Stimulated activated CD4-positive, alpha-beta T cell treated with anti-CD3 and anti-CD28 coated beads, TNF-alpha, amount 100 ng/mL, for 24 hours (primary cell): ENCODE measurements around the gene HERC3.
"Not testable (repeated sequence)": the region's sequence is repeated elsewhere in the genome, so short reads cannot be mapped to it uniquely, and the experiment has no call there.

Source experiments
- DNase-seq, 3 experiments: peaks; one replicate each; pipeline ENCODE4 v3.0.0-alpha.2; 2020; ENCODE audit warnings: low read depth in 3 of 3

Gene HERC3

DNA sequence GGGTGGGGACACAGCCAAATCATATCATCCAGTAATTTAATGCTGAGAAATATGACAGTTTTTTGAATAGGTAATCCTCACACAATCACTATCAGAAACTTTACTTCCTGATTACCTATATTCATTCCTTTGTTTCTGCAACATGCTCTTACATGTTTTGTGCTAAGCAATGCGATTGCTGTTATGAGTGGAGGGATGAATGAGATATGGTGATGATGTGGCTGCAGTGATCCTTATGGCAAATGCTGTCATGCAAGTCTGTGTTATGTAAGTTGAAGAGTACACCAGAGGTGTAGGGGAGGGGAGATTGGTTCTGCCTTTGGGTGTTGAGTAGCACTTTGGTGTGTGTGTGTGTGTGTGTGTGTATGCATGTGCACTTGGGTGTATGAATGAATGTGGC is 14.6 kb downstream of the HERC3 start:
- no peak for DNase-seq

DNA sequence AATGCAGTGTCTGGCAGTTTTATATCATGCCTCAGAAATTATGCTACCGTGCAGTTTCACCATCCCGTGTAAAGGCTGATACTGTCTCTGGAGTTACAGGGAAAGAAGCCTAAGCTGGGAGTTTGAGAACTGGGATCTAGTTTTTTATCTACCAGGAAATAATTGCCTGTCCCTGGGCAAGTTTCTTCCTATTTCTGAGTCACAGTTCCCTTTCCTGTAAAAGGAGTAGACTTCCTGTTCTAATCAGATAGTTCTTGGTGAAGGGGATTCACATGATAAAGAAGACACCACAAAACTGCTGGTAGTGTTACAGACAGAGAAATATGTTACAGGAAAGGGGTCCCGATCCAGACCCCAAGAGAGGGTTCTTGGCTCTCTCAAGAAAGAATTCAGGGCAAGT is 17.1 kb downstream of the HERC3 start:
- no peak for DNase-seq

DNA sequence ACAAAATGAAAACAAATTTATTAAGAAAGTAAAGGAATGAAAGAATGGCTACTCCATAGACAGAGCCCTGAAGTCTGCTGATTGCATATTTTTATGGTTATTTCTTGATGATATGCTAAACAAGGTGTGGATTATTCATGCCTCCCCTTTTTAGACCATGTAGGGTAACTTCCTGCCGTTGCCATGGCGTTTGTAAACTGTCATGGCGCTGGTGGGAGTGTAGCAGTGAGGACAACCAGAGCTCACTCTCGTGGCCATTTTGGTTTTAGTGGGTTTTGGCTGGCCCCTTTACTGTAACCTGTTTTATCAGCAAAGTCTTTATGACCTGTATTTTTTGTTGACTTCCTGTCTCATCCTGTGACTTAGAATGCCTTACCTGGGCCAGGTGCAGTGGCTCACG is 17.5 kb downstream of the HERC3 start:
- DNase-seq = not testable (repeated sequence)

DNA sequence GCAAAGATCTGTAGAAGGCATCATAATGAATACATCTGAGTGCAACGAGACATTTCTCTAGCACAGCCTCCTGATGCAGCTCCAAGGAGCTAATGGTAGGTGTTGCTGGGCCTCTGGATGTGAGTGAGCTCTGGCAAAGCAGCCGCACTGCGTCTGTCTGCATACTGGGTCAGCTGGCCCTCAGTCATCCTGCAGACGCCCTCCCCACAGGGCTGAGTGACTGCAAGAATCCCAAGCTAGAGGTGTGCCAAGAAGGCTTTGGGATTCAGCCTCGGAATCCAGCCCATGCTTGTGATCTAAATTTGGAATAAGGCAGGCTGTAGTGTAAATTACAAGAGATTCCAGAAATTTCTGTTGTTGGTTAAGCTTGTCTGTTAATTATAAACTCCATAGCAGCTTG is 18.5 kb downstream of the HERC3 start:
- no peak for DNase-seq

DNA sequence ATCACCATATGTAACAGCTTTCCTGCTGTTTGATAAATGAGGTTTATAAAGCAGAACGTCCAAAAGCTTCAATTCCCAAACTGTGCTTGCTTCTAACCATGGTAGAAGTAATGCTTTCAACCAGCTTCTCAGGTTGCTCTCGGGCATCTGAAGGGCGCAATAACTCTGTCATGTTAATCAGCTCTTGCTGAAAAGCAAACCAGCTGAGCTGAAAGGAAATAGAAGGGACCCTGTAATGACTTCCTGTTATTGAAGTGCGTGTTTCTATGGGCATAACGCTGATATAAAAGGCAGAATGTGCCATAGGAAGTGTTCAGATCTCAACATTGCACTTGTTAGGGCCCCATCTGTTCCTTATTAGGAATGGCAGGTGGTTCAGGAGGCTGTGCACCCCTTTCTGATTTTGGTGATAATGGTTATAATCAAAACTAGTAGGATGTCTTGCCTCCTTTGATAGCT is 21.2 kb downstream of the HERC3 start:
- DNase-seq = no peak

DNA sequence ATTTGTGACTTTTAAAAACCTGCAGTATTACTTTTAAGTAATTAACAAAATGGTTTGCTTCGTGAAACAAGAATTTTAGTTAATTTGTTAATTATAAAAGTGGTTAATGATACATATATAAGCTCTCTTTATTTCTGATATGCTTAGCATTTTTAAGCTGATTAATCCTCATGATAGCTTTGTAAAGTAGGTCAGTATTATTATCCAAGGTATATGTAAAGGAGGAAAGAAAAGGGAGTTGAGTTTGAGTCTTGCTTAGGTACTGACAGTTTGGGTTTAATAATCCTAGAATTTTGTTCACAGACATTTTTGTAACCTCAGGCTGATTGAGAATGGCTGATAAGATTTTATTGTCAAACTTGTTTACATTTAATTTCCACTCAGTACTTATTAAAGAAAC is 21.8 kb downstream of the HERC3 start:
- DNase-seq = no peak

DNA sequence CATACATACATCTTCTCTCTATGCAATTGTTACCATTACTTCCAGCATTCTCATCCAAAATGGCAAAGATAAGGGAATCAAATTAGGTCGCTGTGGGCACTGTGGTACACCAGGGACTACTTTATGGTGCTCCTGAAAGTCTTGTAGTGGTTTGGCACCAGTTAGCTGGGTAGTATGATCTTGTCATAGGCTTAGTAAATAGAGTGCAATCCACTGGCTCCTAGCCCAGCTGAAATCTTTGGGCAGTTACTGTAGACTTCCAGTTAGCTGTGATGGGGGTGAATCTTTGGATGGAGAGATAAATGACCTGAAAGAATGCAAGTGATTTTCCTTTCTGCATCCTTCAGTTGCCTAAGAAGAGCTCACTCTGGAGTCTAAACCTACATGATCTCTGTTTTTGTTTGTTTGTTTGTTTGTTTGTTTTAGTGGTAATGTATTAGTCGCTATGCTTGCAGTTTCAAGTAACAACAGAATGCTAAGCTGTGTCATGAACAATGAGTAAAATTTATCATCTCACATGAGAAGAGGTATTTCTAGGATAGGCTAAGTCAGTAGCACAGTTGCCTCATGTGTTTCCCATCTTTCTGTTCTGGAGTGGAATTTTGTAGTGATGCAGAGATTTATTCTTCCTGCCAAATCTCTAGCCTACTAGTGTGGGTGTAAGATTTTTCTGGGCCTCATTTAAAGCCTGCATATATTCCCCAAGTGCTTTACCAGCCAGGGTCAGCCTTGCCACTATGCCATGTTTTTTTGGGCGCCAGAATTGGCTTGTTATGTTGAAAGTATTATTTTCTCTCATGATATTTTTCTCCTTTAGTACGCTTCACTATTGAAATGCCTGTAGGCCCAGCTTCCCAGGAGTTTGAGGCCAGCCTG is 24.2 kb downstream of the HERC3 start:
- no peak for DNase-seq

DNA sequence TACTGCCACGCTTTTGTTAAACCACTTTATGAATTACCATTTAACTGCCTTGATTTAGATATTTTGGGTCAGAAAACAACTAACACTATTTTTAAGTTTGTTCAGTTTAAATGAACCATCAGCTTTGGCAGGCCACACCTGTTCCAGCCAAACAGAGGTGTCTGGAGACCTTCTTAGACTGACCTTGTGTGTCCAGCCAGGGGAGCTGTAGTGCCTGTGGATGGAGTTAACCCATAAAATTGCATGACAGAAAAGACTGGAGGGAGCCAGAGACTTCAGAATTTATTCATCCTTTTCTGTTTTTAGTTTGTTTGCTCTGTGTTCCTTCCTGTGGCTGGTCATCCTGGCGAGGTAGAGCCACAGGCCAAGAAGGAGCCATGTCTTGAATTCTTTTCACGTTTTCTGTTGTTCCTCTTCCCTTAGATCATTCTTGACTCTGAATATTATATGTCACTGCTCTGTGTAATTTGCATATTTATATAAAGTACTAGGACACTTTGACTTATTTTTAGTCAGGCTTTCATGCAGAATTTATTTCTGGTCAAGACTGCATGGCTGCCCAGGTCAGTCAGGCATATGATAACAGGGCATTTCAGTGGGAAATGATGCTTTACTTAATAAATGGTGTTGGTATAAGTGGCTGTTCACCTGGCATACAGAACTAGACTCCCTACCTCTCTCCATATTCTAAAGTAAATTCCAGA is 26.7 kb downstream of the HERC3 start:
- DNase-seq = no peak

DNA sequence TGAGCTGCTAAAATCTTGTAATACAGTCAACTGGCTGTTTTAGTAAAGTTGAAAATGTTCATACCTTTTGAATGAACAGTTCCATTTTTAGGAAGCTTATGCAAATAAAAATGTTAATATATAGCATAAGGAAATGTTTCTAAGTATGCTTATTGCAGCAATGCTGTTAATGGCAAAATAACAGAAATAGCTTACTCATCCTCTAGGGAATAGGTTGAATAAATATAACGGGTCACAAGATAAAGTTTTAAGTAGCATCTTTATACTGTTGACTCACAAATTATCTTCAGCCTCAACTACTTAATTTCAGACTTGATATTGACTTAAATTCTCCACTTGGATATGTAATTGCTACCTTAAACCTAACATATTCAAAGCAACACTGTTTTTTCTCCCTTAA is 27.7 kb downstream of the HERC3 start:
- no peak for DNase-seq

DNA sequence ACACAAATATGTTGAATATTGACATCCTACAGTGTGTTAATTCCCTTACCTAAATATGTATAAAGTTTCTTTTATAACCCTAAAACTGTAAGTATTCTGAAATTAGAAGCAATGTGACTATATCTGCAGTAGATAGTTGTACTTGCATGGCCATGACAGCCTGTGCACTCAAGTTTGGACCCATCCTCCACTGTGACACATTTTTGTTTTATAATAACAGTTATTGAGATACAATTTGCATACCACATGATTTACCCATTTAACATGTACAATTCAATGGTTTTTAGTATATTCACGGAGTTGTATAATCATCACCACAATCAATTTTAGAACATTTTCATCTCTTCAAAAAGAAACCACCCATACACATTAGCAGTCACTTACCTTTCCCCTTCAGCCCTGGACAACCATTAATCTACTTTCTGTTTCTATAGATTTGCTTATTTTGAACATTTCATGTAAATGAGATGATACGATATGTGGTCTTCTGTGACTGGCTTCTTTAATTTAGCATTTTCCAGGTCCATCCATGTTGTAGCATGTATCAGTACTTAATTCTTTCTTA is 29.6 kb downstream of the HERC3 start:
- DNase-seq = no peak

DNA sequence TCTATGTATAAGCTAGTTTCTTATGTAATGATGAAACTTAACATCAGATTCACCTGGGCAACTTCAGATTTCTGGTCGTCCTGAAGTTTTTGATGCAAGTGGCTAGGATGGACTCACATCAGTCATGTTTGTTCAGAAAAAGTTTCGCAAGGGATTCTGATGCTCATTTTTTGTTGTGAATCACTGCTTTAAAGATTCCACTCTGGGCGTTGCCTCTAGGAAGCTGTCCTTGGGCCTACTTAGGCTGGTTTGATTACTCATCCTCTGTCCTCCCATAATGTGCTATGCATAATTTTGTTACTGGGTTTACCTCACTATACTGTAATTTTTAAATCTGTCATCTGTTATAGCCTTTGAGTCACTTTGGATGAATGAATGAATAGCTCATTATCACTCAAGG is 30.8 kb downstream of the HERC3 start:
- DNase-seq = no peak

DNA sequence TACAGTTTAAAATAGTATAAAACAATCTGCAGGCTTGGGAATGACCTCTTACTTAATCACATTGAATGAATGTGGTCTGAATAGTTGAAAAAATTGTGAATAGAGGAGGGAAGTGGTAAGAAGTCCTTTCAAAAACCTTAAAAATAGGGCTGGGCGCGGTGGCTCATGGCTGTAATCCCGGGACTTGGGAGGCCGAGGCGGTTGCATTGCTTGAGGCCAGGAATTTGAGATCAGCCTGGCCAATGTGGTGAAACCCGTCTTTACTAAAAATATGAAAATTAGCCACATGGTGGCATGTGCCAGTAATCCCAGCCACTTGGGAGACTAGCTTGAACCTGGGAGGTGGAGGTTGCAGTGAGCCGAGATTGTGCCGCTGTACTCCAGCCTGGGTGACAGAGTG is 36.5 kb downstream of the HERC3 start:
- DNase-seq = no peak

DNA sequence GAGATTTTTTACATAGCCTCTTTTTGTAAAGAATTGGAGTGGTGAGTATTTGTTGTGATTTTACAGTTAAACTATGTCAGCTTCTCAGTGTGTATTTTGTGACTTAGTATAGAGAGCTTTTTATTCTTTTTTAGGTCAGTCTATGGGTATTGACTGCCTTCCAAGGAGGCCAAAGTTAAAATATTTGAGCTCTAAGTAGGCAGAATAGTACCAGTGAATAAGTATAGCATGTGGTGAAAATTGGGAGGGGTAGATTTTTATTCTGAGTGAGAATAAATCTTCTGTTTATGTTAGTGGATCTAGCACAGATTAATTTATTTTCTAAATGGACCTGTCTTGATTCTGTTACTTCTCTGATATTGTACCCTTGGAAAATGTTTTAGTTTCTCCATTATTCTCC is 37.5 kb downstream of the HERC3 start:
- DNase-seq = no peak

DNA sequence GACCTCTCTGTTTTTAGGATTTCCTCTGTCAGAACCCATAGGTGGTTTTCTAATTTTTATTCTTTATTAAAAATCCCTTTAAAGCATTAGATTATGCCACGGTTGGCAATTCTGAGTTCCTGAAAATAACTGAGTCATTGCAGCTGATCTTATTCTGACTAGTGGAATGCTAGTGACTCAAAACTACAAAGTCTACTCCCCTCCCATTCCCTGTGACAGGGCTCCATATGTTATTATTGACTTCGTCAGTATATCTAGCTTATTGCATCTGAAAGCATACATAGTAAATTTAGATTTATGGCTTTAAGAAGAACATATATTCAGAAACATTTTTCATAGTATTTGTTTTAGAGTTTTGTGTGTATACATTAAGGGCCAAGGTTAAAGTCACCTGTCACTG is 38.5 kb downstream of the HERC3 start:
- DNase-seq = no peak

DNA sequence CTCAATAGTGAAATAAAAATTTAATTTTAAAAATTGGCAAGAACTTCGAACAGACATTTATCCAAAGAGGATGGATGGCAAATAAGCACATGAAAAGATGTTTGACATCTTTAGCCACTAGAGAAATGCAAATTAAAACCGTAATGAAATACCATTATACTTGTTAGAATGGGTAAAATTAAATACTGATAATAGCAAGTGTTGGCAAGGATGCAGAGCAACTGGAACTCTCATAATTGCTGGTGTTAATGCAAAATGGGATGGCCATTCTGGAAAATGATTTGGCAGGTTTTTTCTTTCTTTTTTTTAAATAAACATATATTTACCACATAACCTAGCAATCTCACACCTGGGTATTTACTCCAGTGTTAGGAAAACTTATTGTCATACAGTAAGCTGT is 51.7 kb downstream of the HERC3 start:
- no peak for DNase-seq

DNA sequence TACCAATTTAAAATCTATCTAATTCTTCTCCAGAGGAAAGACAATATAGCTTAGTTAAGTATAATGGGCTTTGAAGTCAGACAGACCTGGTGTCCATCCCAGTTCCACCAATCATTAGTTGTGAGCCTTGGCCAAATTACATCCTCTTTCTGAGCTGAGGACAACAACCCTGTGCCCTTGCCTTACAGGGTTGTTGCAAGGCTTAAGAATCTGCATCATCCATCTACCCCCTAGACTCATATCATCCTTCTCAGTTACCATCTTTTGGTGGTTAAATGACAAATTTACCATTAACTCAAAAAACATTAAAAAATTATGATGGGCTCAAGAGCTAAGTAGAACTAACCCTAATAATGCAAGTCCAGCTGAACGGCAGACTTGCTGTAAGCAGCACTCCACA is 53.7 kb downstream of the HERC3 start:
- DNase-seq = no peak

DNA sequence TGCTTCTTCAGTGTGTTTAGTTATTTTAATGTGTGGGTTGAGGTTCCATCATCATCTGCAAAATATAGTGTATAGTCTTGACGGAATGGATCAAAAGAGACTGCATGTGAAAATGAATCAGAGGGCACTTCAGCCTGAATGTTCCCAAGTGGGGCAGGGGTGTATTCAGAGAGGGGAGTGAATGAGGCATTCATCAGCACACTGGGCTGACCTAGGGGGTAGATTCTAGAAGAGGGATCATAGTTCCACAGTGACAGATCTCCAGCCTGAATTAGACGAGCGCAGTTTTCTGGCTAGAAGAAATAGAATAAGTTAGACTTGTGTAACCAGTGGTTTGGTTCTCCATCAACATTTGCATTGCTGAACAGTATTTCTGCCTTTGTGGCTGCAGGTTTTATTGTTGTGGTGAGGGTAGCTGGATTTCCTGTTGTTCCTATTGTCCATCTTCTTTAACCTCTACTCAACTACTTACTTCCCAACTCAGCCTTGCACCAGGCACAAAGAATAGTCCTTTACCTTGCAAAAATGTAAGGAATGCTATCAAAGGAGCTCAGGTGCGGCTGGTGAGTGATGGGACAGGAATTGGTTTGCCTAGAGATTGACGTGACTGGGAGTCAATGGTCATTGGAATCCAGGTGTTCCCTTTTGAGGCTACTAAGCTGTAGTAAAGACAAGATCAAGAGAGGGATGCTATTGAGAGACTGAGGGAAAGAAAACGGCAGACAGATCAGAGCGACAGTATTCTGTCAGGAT is 54.4 kb downstream of the HERC3 start:
- no peak for DNase-seq

DNA sequence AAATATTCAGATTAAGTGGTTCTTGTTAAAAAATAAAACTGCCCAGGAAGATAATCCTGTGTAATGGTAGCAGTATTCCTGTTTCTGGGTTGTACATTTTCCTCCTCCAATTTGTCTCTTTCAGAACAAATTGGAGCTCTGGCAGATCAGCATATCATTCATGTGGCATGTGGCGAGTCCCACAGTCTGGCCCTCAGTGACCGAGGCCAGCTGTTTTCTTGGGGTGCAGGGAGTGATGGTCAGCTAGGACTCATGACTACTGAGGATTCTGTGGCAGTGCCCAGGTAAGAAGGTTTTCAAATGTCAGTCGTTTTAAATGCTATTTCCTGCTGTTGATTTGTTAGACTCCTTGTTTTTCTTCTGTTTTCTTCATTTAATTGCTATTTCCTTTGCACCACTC is 57.4 kb downstream of the HERC3 start:
- DNase-seq = no peak

DNA sequence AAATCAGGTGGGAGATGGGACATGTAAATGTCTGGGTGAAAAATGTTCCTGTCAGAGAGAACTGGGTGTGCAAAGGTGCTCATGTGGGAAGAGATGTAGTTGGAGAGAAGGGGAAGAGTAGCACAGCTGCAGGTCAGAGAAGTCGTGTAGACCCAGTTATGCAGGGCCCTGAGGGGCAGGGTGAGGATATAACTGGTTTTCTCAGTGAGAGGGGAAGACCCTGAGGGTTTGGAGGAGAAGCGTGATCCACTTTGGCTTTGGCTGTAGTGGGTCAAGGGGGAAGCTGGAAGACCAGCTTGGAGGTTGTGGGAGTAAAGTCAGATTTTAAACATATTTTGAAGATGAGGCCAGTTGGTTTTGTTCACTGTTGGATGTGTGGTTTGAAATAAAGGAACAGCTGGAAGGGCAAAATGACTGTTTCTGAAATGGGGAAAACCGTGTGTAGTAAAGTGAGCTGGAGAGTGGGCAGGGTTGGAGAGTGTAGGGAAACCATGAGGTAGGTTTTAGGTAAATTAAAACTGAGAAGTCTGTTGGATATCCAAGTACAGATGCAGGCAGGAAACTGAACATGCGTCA is 61.2 kb downstream of the HERC3 start:
- DNase-seq = no peak

DNA sequence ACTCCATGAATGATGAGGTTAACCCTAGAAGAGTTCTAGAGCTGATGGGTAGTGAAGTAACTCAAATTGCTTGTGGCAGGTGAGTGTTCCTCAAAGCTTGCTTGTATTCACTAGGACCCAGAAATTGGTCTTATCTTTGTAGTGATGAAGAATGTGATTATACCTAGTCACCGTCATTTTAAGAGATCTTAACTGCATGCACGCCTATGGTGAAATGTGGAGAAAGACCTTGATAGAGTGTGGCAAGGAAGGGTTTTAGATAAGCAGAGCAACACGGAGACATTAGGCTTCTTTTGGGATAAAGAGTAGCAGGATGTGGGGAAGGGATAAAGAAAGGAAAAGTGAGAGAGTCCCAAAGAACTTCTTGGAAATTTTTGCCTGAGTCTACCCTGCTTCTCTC is 62.9 kb downstream of the HERC3 start:
- no peak for DNase-seq

DNA sequence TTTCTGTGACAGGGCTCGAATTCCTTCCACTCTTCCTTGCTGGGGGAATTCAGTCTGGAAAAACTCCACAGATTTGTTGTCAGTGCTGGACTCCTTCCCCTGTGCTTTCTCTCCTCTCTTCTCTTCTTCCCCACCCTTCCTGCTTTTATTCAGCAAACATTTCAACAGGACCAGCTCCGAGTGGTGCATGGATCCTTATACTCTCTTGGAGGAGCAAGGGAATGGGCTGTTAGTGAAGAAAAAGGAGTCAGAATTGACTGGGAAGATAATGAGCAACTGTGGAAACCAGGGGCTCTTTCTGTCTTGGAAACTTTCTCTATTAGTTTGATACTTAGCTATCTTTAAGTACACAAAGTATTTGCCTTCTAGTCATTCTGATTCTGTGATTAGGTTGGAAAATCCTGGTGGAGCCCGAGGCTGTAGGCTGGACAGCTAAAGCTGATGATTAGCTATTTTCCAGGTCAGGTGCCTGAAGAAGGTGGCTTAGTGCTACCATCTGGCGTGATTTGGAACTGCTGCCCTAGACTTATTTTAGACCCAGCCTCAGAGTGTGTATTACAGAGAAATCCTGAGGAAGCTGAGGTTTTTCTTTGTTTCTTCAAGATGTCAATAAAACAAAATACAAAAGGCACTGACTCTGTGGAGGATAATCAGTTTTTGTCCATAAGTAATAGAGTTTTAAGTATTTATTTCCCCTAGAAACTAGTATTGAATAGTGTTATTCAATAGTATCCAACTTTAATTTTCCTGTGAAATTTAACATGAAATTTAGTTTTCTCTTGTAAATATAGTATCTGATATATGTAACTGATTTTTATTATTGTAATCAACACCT is 67.0 kb downstream of the HERC3 start:
- peak in 1 of 3 experiments; percentile 6 for DNase-seq
